ENCODE results near the gene DARS1. TPM values are rescaled to one million over a fixed set of nuclear protein-coding genes. Genes with fewer than 3 reads are reported as not detected.

DARS1 gene
- total and polyA plus RNA-seq, 2 experiments from 2014 or later, result 67.0 to 69.5 TPM

DNA sequence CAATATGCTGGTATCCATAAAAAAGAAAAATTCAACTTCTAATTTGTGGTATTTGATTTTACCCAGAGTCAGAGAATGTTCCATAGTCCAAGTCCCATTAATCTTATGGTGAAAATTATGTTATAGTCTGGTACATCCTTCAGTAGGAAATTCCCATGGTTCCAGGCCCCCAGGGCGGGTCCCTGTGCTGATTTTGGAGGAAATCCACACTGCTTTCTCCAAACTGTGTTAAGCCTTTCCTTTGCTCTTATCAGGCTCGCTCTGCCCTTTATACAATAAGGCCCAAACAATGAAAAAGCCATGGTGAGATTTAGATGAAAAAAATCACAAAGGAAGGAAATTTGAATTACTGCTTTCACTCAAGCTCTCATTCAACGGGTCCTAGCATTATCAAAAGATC lies 46.8 kb upstream of the DARS1 start:
- WGBS (ENCODE audit: low lambda C conversion rate, missing lambda C conversion rate), result 42% methylated on average over 3 of the region's 3 CpGs
- Histone ChIP-seq H3K4me1 (ENCODE audit: insufficient read depth) (no peaks in the 10 kb centered on the region), H3K4me3 (no peak overlapping the region), H3K36me3 (replicated peaks; ENCODE audit: insufficient read depth, low read depth) (no peaks in the 10 kb centered on the region), H2AFZ (no peak overlapping the region), H3K27me3 (no peaks in the 10 kb centered on the region), H3K27ac (no peak overlapping the region), H3K79me2 (no peaks in the 10 kb centered on the region), H3K9me3 (ENCODE audit: low read depth) (no peaks in the 10 kb centered on the region), H3K4me2 (no peak overlapping the region), H4K20me1 (ENCODE audit: insufficient read depth, poor library complexity, severe bottlenecking) (no peaks in the 10 kb centered on the region), H3K9me2 (replicated peaks; ENCODE audit: insufficient read depth) (no peaks in the 10 kb centered on the region)
- TF ChIP-seq EZH2 (IDR thresholded peaks at IDR 0.05; ENCODE audit: borderline replicate concordance) (no peak), EZH2phosphoT487 (IDR thresholded peaks at IDR 0.05; ENCODE audit: low read depth, severe bottlenecking, unreplicated experiment) (no peak)
- TF ChIP-seq, protein P1, sequence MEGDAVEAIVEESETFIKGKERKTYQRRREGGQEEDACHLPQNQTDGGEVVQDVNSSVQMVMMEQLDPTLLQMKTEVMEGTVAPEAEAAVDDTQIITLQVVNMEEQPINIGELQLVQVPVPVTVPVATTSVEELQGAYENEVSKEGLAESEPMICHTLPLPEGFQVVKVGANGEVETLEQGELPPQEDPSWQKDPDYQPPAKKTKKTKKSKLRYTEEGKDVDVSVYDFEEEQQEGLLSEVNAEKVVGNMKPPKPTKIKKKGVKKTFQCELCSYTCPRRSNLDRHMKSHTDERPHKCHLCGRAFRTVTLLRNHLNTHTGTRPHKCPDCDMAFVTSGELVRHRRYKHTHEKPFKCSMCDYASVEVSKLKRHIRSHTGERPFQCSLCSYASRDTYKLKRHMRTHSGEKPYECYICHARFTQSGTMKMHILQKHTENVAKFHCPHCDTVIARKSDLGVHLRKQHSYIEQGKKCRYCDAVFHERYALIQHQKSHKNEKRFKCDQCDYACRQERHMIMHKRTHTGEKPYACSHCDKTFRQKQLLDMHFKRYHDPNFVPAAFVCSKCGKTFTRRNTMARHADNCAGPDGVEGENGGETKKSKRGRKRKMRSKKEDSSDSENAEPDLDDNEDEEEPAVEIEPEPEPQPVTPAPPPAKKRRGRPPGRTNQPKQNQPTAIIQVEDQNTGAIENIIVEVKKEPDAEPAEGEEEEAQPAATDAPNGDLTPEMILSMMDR (IDR thresholded peaks at IDR 0.05; ENCODE audit: poor library complexity), result no peak
- no peak for DNase-seq (ENCODE audit: low spot score)

DNA sequence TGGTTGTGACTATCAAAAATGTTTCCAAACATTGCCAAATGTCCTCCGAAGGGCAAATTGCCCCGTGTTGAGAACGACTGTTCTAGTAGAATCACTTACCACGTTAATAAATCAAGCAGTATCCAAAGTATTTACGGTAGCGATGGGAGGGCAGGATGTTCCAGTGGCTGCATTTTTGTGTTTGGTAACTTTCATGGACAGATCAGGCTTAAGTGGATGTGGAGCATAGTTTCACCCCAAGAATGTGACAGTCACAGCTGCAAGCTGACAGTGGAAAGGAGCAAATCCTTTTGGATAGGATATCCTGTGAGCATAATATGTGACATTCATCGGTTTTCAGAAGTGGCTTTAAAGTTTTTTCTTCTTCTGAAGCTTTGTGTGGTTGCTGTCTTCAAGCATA lies 46.3 kb upstream of the DARS1 start:
- Histone ChIP-seq H3K27ac (no peak overlapping the region), H3K4me1 (ENCODE audit: insufficient read depth) (no peaks in the 10 kb centered on the region), H3K4me2 (no peak overlapping the region), H3K79me2 (no peaks in the 10 kb centered on the region), H4K20me1 (ENCODE audit: insufficient read depth, poor library complexity, severe bottlenecking) (no peaks in the 10 kb centered on the region), H3K9me2 (replicated peaks; ENCODE audit: insufficient read depth) (no peaks in the 10 kb centered on the region), H3K4me3 (no peak overlapping the region), H3K27me3 (no peaks in the 10 kb centered on the region), H3K9me3 (ENCODE audit: low read depth) (no peaks in the 10 kb centered on the region), H2AFZ (no peak overlapping the region), H3K36me3 (replicated peaks; ENCODE audit: insufficient read depth, low read depth) (no peaks in the 10 kb centered on the region)
- DNase-seq (ENCODE audit: low spot score), result no peak
- no peak for TF ChIP-seq EZH2 (IDR thresholded peaks at IDR 0.05; ENCODE audit: borderline replicate concordance)
- no peak for TF ChIP-seq EZH2phosphoT487 (IDR thresholded peaks at IDR 0.05; ENCODE audit: low read depth, severe bottlenecking, unreplicated experiment)
- TF ChIP-seq, protein P1 (IDR thresholded peaks at IDR 0.05; ENCODE audit: poor library complexity), result no peak
- WGBS (ENCODE audit: low lambda C conversion rate, missing lambda C conversion rate), result 42% methylated on average over 7 of the region's 7 CpGs

DNA sequence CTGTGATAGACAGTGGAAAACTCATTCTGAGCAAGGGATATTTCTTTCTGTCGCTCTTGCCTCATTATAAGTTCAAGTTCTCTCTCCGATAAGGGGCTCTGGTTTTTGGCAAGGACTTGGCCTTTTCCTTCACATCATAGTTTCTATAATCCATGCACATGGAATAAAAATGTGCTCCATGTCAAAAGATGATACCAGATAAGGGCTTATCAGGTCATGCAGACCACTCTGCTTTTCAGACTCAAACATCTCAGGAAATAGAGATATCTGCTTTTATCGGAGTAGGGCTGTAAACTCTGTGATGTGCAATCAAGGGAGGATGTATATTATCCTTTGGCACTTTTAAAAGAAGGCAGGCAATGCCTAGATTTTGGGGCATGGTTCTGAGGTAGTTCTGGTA lies 45.0 kb upstream of the DARS1 start:
- Histone ChIP-seq H3K4me1 (ENCODE audit: insufficient read depth) (peaks cover 5% of the 10 kb centered on the region), H3K9me3 (ENCODE audit: low read depth) (no peaks in the 10 kb centered on the region), H3K79me2 (no peaks in the 10 kb centered on the region), H3K4me3 (no peak overlapping the region), H4K20me1 (ENCODE audit: insufficient read depth, poor library complexity, severe bottlenecking) (no peaks in the 10 kb centered on the region), H2AFZ (no peak overlapping the region), H3K36me3 (replicated peaks; ENCODE audit: insufficient read depth, low read depth) (no peaks in the 10 kb centered on the region), H3K4me2 (no peak overlapping the region), H3K27ac (no peak overlapping the region), H3K9me2 (replicated peaks; ENCODE audit: insufficient read depth) (no peaks in the 10 kb centered on the region), H3K27me3 (no peaks in the 10 kb centered on the region)
- no peak for DNase-seq (ENCODE audit: low spot score)
- 61% methylated on average over 3 of the region's 3 CpGs for WGBS (ENCODE audit: low lambda C conversion rate, missing lambda C conversion rate)
- no peak for TF ChIP-seq EZH2 (IDR thresholded peaks at IDR 0.05; ENCODE audit: borderline replicate concordance)
- no peak for TF ChIP-seq EZH2phosphoT487 (IDR thresholded peaks at IDR 0.05; ENCODE audit: low read depth, severe bottlenecking, unreplicated experiment)
- TF ChIP-seq, protein P1 (IDR thresholded peaks at IDR 0.05; ENCODE audit: poor library complexity), result no peak

DNA sequence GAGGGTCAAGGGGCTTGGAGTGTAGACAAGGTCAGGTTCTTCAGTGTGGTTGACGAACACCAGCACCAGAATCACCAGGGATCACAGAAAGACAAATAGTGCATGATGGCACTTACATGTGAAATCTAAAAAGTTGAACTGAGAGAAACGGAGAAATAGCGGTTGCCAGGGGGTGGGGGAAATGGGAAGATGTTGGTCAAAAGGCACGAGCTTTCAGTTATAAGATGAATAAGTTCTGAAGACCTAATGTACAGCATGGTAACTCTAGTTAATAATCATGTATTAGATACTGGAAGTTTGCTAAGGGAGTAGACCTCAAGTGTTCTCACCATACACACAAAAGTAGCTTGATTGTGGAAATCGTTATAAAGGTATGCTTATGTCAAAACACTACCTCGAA lies 43.7 kb upstream of the DARS1 start:
- Histone ChIP-seq H3K9me3 (ENCODE audit: low read depth) (no peaks in the 10 kb centered on the region), H3K27me3 (no peaks in the 10 kb centered on the region), H4K20me1 (ENCODE audit: insufficient read depth, poor library complexity, severe bottlenecking) (no peaks in the 10 kb centered on the region), H3K9me2 (replicated peaks; ENCODE audit: insufficient read depth) (no peaks in the 10 kb centered on the region), H3K36me3 (replicated peaks; ENCODE audit: insufficient read depth, low read depth) (no peaks in the 10 kb centered on the region), H3K4me1 (ENCODE audit: insufficient read depth) (peaks cover 5% of the 10 kb centered on the region), H3K27ac (no peak overlapping the region), H3K79me2 (no peaks in the 10 kb centered on the region), H3K4me3 (no peak overlapping the region), H3K4me2 (no peak overlapping the region), H2AFZ (no peak overlapping the region)
- no peak for TF ChIP-seq EZH2 (IDR thresholded peaks at IDR 0.05; ENCODE audit: borderline replicate concordance)
- TF ChIP-seq, protein P1 (IDR thresholded peaks at IDR 0.05; ENCODE audit: poor library complexity), result no peak
- TF ChIP-seq EZH2phosphoT487 (IDR thresholded peaks at IDR 0.05; ENCODE audit: low read depth, severe bottlenecking, unreplicated experiment), result no peak
- DNase-seq (ENCODE audit: low spot score), result no peak
- 92% methylated on average over 6 of the region's 6 CpGs for WGBS (ENCODE audit: low lambda C conversion rate, missing lambda C conversion rate)
